Astrocyte (in vitro differentiated cells and primary cell): ENCODE data around the gene RAB3IP. TPM values are rescaled to one million over a fixed set of nuclear protein-coding genes. Genes with fewer than 3 reads are reported as not detected.
"Not testable (repeated sequence)": the region's sequence is repeated elsewhere in the genome, so short reads cannot be mapped to it uniquely, and the experiment has no call there.

ENCODE experiments used
- DNase-seq: peaks from one replicate; pipeline ENCODE4 v3.0.0-alpha.2; 2010; ENCODE audit warnings: low read depth
- FAIRE-seq: peaks from 2 replicates; lab custom pipeline; 2011; peaks lifted over from hg19 to GRCh38; lab: Jason Lieb, UNC
- H2AFZ ChIP-seq: 2 replicates; pipeline ENCODE4 v1.6.0; 2012; ENCODE audit warnings: low read depth, low read length, inconsistent platforms
- H3K27ac ChIP-seq: 2 replicates; pipeline ENCODE4 v1.5.1; 2011; ENCODE audit warnings: low read depth, low read length, inconsistent platforms
- H3K27me3 ChIP-seq: 2 replicates; pipeline ENCODE4 v1.6.0; 2011; ENCODE audit warnings: low read length, inconsistent platforms; ENCODE audit not compliant: insufficient read depth
- H3K36me3 ChIP-seq: 2 replicates; pipeline ENCODE4 v1.5.1; 2011; ENCODE audit warnings: low read length, inconsistent platforms; ENCODE audit not compliant: insufficient read depth
- H3K4me1 ChIP-seq: 2 replicates; pipeline ENCODE4 v1.5.1; 2011; ENCODE audit warnings: low read length, inconsistent platforms; ENCODE audit not compliant: insufficient read depth
- H3K4me2 ChIP-seq: 2 replicates; pipeline ENCODE4 v1.6.0; 2012; ENCODE audit warnings: low read length, inconsistent platforms
- H3K4me3 ChIP-seq: 2 replicates; pipeline ENCODE4 v1.5.1; 2011; ENCODE audit warnings: low read depth, mild to moderate bottlenecking, low read length, inconsistent platforms; ENCODE audit not compliant: insufficient read depth
- H3K79me2 ChIP-seq: 2 replicates; pipeline ENCODE4 v1.6.0; 2012; ENCODE audit warnings: mild to moderate bottlenecking, low read length, inconsistent platforms; ENCODE audit not compliant: insufficient read depth
- H3K9ac ChIP-seq: 2 replicates; pipeline ENCODE4 v1.6.0; 2012; ENCODE audit warnings: mild to moderate bottlenecking, low read length, inconsistent platforms
- H3K9me3 ChIP-seq: 2 replicates; pipeline ENCODE4 v1.5.1; 2012; ENCODE audit warnings: low read depth, mild to moderate bottlenecking, low read length, inconsistent platforms; ENCODE audit not compliant: insufficient read depth
- H4K20me1 ChIP-seq: 2 replicates; pipeline ENCODE4 v1.6.0; 2012; ENCODE audit warnings: low read length, inconsistent platforms; ENCODE audit not compliant: insufficient read depth
- H3K27ac Mint-ChIP-seq: one replicate; pipeline ENCODE4 v1.8.0; 2021; ENCODE audit warnings: mild to moderate bottlenecking, mixed read lengths; ENCODE audit not compliant: unreplicated experiment
- H3K27me3 Mint-ChIP-seq: one replicate; pipeline ENCODE4 v1.8.0; 2021; ENCODE audit warnings: low read depth, mixed read lengths; ENCODE audit not compliant: unreplicated experiment
- H3K36me3 Mint-ChIP-seq: one replicate; pipeline ENCODE4 v1.8.0; 2021; ENCODE audit warnings: low read depth, mixed read lengths; ENCODE audit not compliant: unreplicated experiment
- H3K4me1 Mint-ChIP-seq: one replicate; pipeline ENCODE4 v1.8.0; 2021; ENCODE audit warnings: low read depth, mixed read lengths; ENCODE audit not compliant: unreplicated experiment
- H3K4me3 Mint-ChIP-seq: one replicate; pipeline ENCODE4 v1.8.0; 2021; ENCODE audit warnings: mild to moderate bottlenecking, moderate library complexity, mixed read lengths; ENCODE audit not compliant: unreplicated experiment
- H3K9me3 Mint-ChIP-seq: one replicate; pipeline ENCODE4 v1.8.0; 2021; ENCODE audit warnings: mild to moderate bottlenecking, mixed read lengths; ENCODE audit not compliant: unreplicated experiment
- CTCF ChIP-seq: IDR thresholded peaks from 2 replicates; pipeline ENCODE4 v1.5.1; 2011; ENCODE audit warnings: low read depth, mild to moderate bottlenecking, inconsistent platforms, low read length, moderate library complexity; ENCODE audit not compliant: insufficient read depth
- EZH2 ChIP-seq: IDR thresholded peaks from 2 replicates; pipeline ENCODE4 v1.6.1; 2012; ENCODE audit warnings: mild to moderate bottlenecking, low read length, inconsistent platforms; ENCODE audit not compliant: insufficient read depth
- total RNA-seq: library from RNA; stranded (reverse); gene quantifications from 2 replicates; pipeline ENCODE4 v1.2.1, GENCODE V29; 2021

RAB3IP gene
- total RNA-seq, 1 donor from 2014 or later = 18.4 TPM

DNA sequence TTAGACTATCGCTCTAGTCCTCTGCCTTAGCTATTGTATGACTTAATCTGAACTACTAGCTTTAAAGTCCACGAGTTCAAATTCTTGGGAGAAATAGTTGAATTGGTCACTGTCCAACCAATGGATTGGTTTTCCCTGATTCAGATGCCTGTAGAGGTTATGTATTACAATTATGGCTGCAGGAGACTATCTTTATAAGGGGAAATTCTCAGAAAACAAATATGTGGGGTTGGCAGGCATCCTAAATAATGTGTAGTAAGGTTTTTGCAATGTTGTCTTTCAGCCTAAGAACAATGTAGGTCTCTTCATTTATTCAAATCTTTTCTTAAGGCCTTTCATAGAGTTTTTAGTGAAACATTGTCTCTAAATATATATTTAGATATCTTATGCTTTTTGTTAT lies 113.3 kb downstream of the RAB3IP start:
- no peak overlapping the region for H3K27ac Mint-ChIP-seq
- H2AFZ ChIP-seq = no peak overlapping the region
- TF ChIP-seq CTCF (no peak), EZH2 (no peak)
- peaks cover 7% of the 10 kb centered on the region for H3K9me3 Mint-ChIP-seq
- H3K27me3 ChIP-seq = no peaks in the 10 kb centered on the region
- DNase-seq (peak; percentile 59), FAIRE-seq (no peak)
- H3K36me3 Mint-ChIP-seq = no peaks in the 10 kb centered on the region
- H3K4me2 ChIP-seq = no peak overlapping the region
- no peaks in the 10 kb centered on the region for H3K4me1 ChIP-seq
- H3K9ac ChIP-seq = no peak overlapping the region
- H4K20me1 ChIP-seq = no peaks in the 10 kb centered on the region
- H3K4me1 Mint-ChIP-seq = no peaks in the 10 kb centered on the region
- no peak overlapping the region for H3K4me3 Mint-ChIP-seq
- H3K4me3 ChIP-seq = no peak overlapping the region
- no peaks in the 10 kb centered on the region for H3K36me3 ChIP-seq
- H3K27ac ChIP-seq = no peak overlapping the region
- H3K79me2 ChIP-seq = no peaks in the 10 kb centered on the region
- no peaks in the 10 kb centered on the region for H3K27me3 Mint-ChIP-seq
- no peaks in the 10 kb centered on the region for H3K9me3 ChIP-seq

DNA sequence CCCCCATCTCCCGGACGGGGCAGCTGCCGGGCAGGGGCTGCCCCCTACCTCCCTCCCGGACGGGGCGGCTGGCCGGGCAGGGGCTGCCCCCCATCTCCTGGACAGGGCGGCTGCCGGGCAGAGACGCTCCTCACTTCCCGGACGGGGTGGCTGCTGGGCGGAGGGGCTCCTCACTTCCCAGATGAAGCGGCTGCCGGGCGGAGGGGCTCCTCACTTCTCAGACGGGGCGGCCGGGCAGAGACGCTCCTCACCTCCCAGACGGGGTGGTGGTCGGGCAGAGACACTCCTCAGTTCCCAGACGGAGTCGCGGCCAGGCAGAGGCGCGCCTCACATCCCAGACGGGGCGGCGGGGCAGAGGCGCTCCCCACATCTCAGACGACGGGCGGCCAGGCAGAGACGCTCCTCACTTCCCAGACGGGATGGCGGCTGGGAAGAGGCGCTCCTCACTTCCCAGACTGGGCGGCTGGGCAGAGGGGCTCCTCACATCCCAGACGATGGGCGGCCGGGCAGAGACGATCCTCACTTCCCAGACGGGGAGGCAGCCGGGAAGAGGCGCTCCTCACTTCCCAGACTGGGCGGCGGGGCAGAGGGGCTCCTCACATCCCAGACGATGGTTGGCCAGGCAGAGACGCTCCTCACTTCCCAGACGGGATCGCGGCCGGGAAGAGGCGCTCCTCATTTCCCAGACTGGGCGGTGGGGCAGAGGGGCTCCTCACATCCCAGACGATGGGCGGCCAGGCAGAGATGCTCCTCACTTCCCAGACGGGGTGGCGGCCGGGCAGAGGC lies 114.7 kb downstream of the RAB3IP start:
- not testable (repeated sequence) for H3K9me3 Mint-ChIP-seq

DNA sequence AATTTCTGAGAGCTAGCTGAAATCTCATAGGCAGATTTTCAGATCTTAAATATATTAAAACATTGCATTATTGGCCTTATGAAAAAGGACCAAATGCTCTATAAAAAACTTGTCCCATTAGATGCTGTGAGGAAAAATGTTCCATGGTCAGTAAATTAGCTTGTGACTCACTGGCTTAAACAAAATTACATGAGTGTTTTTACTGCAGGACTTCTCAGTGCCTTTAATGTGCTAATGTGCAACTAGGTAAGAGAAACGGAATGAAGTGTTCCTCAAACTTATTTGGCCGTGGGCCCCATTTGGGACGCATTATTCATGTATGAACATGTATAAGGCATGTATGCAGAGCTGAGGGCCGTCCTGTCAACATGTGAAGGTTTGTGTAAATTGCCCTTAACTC lies 128.0 kb downstream of the RAB3IP start:
- H3K9me3 Mint-ChIP-seq = no peaks in the 10 kb centered on the region
- Histone ChIP-seq H2AFZ (no peak overlapping the region), H3K4me2 (no peak overlapping the region), H3K4me1 (no peaks in the 10 kb centered on the region), H3K4me3 (no peak overlapping the region), H3K79me2 (no peaks in the 10 kb centered on the region), H4K20me1 (no peaks in the 10 kb centered on the region), H3K27ac (no peak overlapping the region), H3K36me3 (no peaks in the 10 kb centered on the region), H3K9ac (no peak overlapping the region), H3K9me3 (no peaks in the 10 kb centered on the region), H3K27me3 (no peaks in the 10 kb centered on the region)
- H3K27ac Mint-ChIP-seq = no peak overlapping the region
- no peak for DNase-seq
- FAIRE-seq = no peak
- no peak overlapping the region for H3K4me3 Mint-ChIP-seq
- no peaks in the 10 kb centered on the region for H3K4me1 Mint-ChIP-seq
- H3K27me3 Mint-ChIP-seq = no peaks in the 10 kb centered on the region
- TF ChIP-seq EZH2 (no peak), CTCF (no peak)
- H3K36me3 Mint-ChIP-seq = no peaks in the 10 kb centered on the region

More for the DNA sequence above, 114.7 kb downstream of the RAB3IP start:
- FAIRE-seq, H3K4me3 ChIP-seq, H3K9ac ChIP-seq, H3K79me2 ChIP-seq, H3K4me2 ChIP-seq, H3K4me1 ChIP-seq, H3K27ac ChIP-seq, H3K27ac Mint-ChIP-seq, H3K27me3 ChIP-seq, DNase-seq, H3K9me3 ChIP-seq, H4K20me1 ChIP-seq, H3K4me1 Mint-ChIP-seq, H3K27me3 Mint-ChIP-seq, H3K36me3 ChIP-seq, H3K4me3 Mint-ChIP-seq, H3K36me3 Mint-ChIP-seq, H2AFZ ChIP-seq: not testable (repeated sequence)
